AG09319 (cell line): Measurements from ENCODE around the gene MUC5AC.

Source experiments
- DNase-seq: peaks from one replicate; pipeline ENCODE4 v3.0.0-alpha.2; 2010; ENCODE audit warnings: low read depth; ENCODE audit errors: extremely low read depth
- CTCF ChIP-seq: IDR thresholded peaks from 2 replicates; pipeline ENCODE4 v1.5.1; 2011; ENCODE audit warnings: low read depth, mild to moderate bottlenecking, inconsistent platforms, low read length, moderate library complexity

Gene MUC5AC

GRCh38 chr11:1157645-1158591 is at the start of gene MUC5AC:
TSS of gene MUC5AC (plus strand) at chr11:1157953. CDS start at chr11:1158000, 47 bp downstream.
- no peak for TF ChIP-seq CTCF
- DNase-seq, result no peak

GRCh38 chr11:1108246-1108900 is 49.4 kb upstream of the MUC5AC start:
- no peak for TF ChIP-seq CTCF
- no peak for DNase-seq

GRCh38 chr11:1109101-1109917 is 48.4 kb upstream of the MUC5AC start:
- DNase-seq, result no peak
- no peak for TF ChIP-seq CTCF

- TF ChIP-seq CTCF, result no peak
- DNase-seq, result no peak
Measured at GRCh38 chr11:1109918-1110705, 47.6 kb upstream of the MUC5AC start.

GRCh38 chr11:1111545-1112212 is 46.1 kb upstream of the MUC5AC start:
- no peak for DNase-seq
- no peak for TF ChIP-seq CTCF
